ENCODE results near the gene MRPL47. TPM values are rescaled to one million over a fixed set of nuclear protein-coding genes. Genes with fewer than 3 reads are reported as not detected.
A peak's percentile ranks its signal among the peaks of the same experiment; 100 is the strongest.
"Not testable (repeated sequence)": the region's sequence is repeated elsewhere in the genome, so short reads cannot be mapped to it uniquely, and the experiment has no call there.

MRPL47 gene
- 10 to 100 TPM; 21.5 to 32.9 (median 28.7) TPM for total RNA-seq

DNA sequence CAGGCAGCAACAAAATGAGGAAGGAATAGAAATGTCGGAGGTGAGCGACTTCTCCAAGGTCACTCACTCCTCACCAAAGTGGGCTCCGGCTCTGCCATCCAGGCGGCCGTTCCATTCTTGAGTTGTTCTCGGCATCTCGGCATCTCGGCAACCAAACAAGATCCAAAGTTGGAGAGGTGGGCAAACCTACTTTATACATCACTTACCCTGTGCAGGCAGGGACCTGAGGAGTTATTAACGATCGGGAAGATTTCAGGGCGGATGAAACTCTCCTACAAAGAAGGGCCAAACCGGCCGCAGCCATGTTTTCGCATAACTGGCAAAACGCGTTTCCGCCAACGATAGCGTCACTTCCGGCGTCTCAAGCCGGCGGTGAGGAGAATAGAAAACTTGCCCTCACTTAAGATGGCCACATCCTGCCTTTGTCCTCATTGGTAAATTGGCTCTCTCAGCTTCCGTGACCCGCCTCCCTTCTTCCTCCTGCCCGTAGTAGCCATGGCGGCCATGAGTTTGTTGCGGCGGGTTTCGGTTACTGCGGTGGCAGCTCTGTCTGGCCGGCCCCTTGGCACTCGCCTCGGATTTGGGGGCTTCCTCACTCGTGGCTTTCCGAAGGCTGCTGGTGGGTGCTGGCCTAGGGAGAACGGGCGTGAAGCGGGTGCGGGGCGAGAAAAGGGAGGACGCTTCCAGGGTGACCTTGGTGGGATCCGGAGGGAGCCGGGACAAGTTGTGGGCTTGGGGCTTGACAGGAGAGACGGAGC, at the start of gene MRPL47, which contains the start of gene NDUFB5:
TSS of gene MRPL47 (minus strand) at position 318 of the 758 bp plus-strand sequence. CDS start at position 304, 14 bp downstream.
TSS of gene NDUFB5 (plus strand) at position 474 of the 758 bp plus-strand sequence. CDS start at position 496, 22 bp downstream.
- ATAC-seq (ENCODE audit: low FRiP score): peak; percentile 98
- TF ChIP-seq CTCF (IDR thresholded peaks at IDR 0.05): no peak
- DNase-seq (ENCODE audit: low spot score): peak; percentile 89

- ATAC-seq (ENCODE audit: low FRiP score) (peak; percentile 65), DNase-seq (ENCODE audit: low spot score) (peak; percentile 36)
Measured at GRCh38 chr3:179653096-179653797, 48.8 kb upstream of the MRPL47 start.

DNA sequence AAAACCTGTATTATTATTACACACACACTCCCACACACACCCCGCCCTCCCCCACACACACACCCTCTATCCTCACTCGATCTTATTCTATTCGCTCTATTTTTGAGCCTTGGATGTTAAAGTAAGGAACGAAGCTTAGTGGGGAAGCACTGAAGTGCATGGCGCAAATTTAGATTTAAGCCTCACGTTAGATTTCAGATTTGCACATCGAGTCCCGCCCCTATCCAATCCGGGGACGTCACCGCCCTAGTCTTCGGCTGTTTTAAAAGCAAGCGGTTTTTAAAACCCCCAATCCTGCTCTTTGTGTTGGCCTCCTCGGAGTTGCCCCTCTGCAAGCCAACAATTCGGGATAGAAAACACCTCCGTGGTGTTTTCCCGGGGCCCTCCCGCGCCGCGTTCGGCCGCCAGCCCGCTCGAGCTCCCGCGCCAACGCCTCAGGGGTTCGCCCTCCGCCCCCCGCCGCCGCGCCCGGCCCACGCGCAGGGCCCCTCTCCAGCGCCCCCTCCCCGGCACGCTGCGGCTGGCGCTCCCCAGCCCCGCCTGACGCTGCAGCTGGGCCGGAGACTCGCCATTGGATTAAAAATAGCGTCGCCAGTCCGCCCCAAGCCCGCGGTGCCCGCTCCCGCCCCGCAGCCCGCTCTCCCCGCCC, 48.1 kb upstream of the MRPL47 start, which contains the start of gene USP13:
TSS of gene USP13 (plus strand) at position 594 of the 649 bp plus-strand sequence. CDS start 186 bp downstream, outside the sequence.
- peak; percentile 84 for ATAC-seq (ENCODE audit: low FRiP score)
- DNase-seq (ENCODE audit: low spot score): peak; percentile 28
- no peak for TF ChIP-seq CTCF (IDR thresholded peaks at IDR 0.05)

More at GRCh38 chr3:179653096-179653797, 48.8 kb upstream of the MRPL47 start:
- TF ChIP-seq CTCF (IDR thresholded peaks at IDR 0.05): no peak

DNA sequence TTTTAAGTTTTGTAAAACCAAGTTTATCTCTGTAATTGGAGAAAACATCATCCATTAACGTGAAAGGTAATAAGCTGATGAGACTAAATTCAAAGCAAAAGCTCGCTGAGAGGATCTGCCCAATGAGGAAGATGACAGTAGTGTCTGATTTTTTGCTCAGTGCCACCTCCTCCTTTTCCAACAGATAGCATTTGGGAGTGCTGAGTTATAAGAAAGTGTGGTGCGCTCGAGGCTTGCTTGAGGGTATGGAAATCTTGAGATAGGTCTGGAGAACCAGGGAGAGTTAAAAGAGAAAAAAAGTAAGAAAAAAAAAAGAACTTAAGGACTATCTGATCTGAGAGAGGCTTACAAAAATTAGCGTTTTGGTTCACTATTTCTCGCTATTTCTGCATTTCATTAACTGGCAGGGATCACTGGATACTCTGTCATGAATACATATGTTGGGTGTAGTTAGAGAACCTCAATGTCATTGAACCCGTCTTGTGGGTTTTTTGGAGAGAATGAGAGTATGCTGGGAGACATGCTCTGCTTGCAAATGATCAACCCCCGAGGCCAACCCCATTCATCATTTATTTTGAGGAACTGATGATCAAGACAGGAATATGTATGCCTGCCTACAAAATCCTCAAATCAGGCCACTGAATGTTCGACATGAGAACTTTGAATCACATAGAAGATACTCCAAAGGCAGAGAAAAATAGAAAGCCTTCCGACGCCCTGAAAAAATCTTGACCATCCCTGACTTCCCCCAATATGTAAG, 47.4 kb upstream of the MRPL47 start:
- DNase-seq (ENCODE audit: low spot score): no peak
- ATAC-seq (ENCODE audit: low FRiP score): no peak
- no peak for TF ChIP-seq CTCF (IDR thresholded peaks at IDR 0.05)

DNA sequence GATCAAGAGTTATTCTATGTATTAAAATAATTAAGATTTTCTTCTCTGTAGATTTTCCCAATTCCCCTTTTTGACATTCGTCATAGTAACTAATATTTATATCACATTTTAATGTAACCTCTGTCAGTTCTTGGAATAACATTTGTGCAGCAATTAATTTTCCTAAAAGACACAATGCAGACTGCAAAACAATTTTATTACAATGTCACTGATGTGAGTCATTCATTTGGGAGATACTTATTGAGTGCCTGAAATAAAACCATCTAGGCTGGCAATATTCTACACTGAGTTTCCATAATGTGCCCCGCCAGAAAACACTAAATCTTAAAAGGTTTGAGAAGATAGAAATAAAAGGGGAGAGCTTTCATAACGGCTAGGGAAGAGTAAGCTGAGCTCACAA, 41.7 kb upstream of the MRPL47 start:
- ATAC-seq (ENCODE audit: low FRiP score) (no peak), DNase-seq (ENCODE audit: low spot score) (no peak)
- TF ChIP-seq CTCF (IDR thresholded peaks at IDR 0.05): no peak

- not testable (repeated sequence) for DNase-seq (ENCODE audit: low spot score); ATAC-seq (ENCODE audit: low FRiP score)
Measured at GRCh38 chr3:179643837-179644236, 39.4 kb upstream of the MRPL47 start.

All from omental fat pad (tissue), 4 donors.